Neural cell (in vitro differentiated cells): Measurements from ENCODE around the gene LYPD6B. TPM values are rescaled to one million over a fixed set of nuclear protein-coding genes. Genes with fewer than 3 reads are reported as not detected.

Experiments
- H2AFZ ChIP-seq: fragments of 200-600, 300-800 bp; sonication (generic), shearing (Covaris generic); 2 replicates; pipeline ENCODE4 v1.6.0; 2014; ENCODE audit warnings: low read depth, mild to moderate bottlenecking, antibody characterized with exemption, low read length, moderate library complexity
- H3F3A ChIP-seq: fragments of 200-600 bp; shearing (Covaris generic); 2 replicates; pipeline ENCODE4 v1.6.1; 2016; ENCODE audit warnings: mild to moderate bottlenecking, moderate library complexity, mixed read lengths, antibody characterized with exemption, low read length; ENCODE audit not compliant: insufficient read depth, poor library complexity, severe bottlenecking
- H3K27ac ChIP-seq: fragments of 200-600, 300-800 bp; sonication (generic), shearing (Covaris generic); 2 replicates; pipeline ENCODE4 v1.5.1; 2014; ENCODE audit warnings: mild to moderate bottlenecking, low read length, moderate library complexity
- H3K27me3 ChIP-seq: fragments of 300-800, 200-600 bp; sonication (generic), shearing (Covaris generic); 2 replicates; pipeline ENCODE4 v1.6.0; 2014; ENCODE audit warnings: mild to moderate bottlenecking, low read depth, low read length, moderate library complexity; ENCODE audit not compliant: insufficient read depth
- H3K36me3 ChIP-seq: fragments of 300-800, 200-600 bp; sonication (generic), shearing (Covaris generic); 2 replicates; pipeline ENCODE4 v1.5.1; 2014; ENCODE audit warnings: mild to moderate bottlenecking, antibody characterized with exemption, low read length, moderate library complexity; ENCODE audit not compliant: insufficient read depth
- H3K4me2 ChIP-seq: fragments of 300-800, 200-600 bp; sonication (generic), shearing (Covaris generic); 2 replicates; pipeline ENCODE4 v1.6.0; 2014; ENCODE audit warnings: mild to moderate bottlenecking, low read length
- H3K4me3 ChIP-seq: fragments of 300-800, 200-600 bp; sonication (generic), shearing (Covaris generic); 2 replicates; pipeline ENCODE4 v1.5.1; 2014; ENCODE audit warnings: mild to moderate bottlenecking, low read length, moderate library complexity
- H3K79me2 ChIP-seq: fragments of 200-600 bp; shearing (Covaris generic); replicated peaks from 2 replicates; pipeline ENCODE4 v1.6.0; 2014; ENCODE audit warnings: mild to moderate bottlenecking, low read length, moderate library complexity; ENCODE audit not compliant: insufficient read depth
- H3K9ac ChIP-seq: fragments of 300-800, 200-600 bp; sonication (generic), shearing (Covaris generic); 2 replicates; pipeline ENCODE4 v1.6.1; 2016; ENCODE audit warnings: mild to moderate bottlenecking, low read length, mixed read lengths
- H3K9me2 ChIP-seq: fragments of 200-600 bp; shearing (Covaris generic); 2 replicates; pipeline ENCODE4 v1.6.1; 2016; ENCODE audit warnings: mild to moderate bottlenecking, low read length, mixed read lengths; ENCODE audit not compliant: insufficient read depth
- H3K9me3 ChIP-seq: fragments of 200-600, 300-800 bp; sonication (generic), shearing (Covaris generic); 2 replicates; pipeline ENCODE4 v1.6.1; 2016; ENCODE audit warnings: mild to moderate bottlenecking, mixed run types, low read length, moderate library complexity, mixed read lengths
- H4K20me1 ChIP-seq: fragments of 200-600 bp; shearing (Covaris generic); 2 replicates; pipeline ENCODE4 v1.6.1; 2016; ENCODE audit warnings: mild to moderate bottlenecking, mixed run types; ENCODE audit not compliant: insufficient read depth
- EP300 ChIP-seq: fragments of 450-650 bp; conservative IDR thresholded peaks from 2 replicates; pipeline ENCODE4 v1.6.1; 2014; ENCODE audit warnings: antibody characterized with exemption, mild to moderate bottlenecking, moderate library complexity; ENCODE audit not compliant: poor library complexity, severe bottlenecking
- EZH2 ChIP-seq: fragments of 200-600, 300-800 bp; shearing (Covaris generic), sonication (generic); IDR thresholded peaks from 2 replicates; pipeline ENCODE4 v1.6.1; 2014; ENCODE audit warnings: antibody characterized with exemption, low read length, borderline replicate concordance, mild to moderate bottlenecking; ENCODE audit not compliant: insufficient read depth, poor library complexity, severe bottlenecking
- MXI1 ChIP-seq: fragments of 450-650 bp; conservative IDR thresholded peaks from 2 replicates; pipeline ENCODE4 v1.6.1; 2014; ENCODE audit warnings: antibody characterized with exemption, mild to moderate bottlenecking; ENCODE audit not compliant: poor library complexity, severe bottlenecking
- RAD21 ChIP-seq: fragments of 450-650 bp; conservative IDR thresholded peaks from 2 replicates; pipeline ENCODE4 v1.6.1; 2014; ENCODE audit warnings: antibody characterized with exemption, mild to moderate bottlenecking, moderate library complexity
- SMC3 ChIP-seq: fragments of 450-650 bp; conservative IDR thresholded peaks from 2 replicates; pipeline ENCODE4 v1.6.1; 2014; ENCODE audit warnings: antibody characterized with exemption, mild to moderate bottlenecking, moderate library complexity; ENCODE audit not compliant: poor library complexity
- TAF1 ChIP-seq: IDR thresholded peaks from 2 replicates; pipeline ENCODE4 v1.6.1; 2012; ENCODE audit warnings: low read depth
- polyA plus RNA-seq: library from polyadenylated mRNA; depleted of rRNA; stranded (reverse); fragments of >200 nt; gene quantifications from 2 replicates; pipeline ENCODE4 v1.2.3, GENCODE V29; 2014
- TF ChIP-seq, protein P1 (sequence below): fragments of 450-650 bp; IDR thresholded peaks from 2 replicates; pipeline ENCODE4 v1.5.1; 2014; ENCODE audit warnings: antibody characterized with exemption, mild to moderate bottlenecking, moderate library complexity; ENCODE audit not compliant: poor library complexity, severe bottlenecking
- TF ChIP-seq, protein P2 (sequence below): IDR thresholded peaks from 2 replicates; pipeline ENCODE4 v1.6.1; 2012; ENCODE audit warnings: borderline replicate concordance

Gene LYPD6B
- polyA plus RNA-seq, 1 donor from 2014 or later: 0.68 TPM

DNA sequence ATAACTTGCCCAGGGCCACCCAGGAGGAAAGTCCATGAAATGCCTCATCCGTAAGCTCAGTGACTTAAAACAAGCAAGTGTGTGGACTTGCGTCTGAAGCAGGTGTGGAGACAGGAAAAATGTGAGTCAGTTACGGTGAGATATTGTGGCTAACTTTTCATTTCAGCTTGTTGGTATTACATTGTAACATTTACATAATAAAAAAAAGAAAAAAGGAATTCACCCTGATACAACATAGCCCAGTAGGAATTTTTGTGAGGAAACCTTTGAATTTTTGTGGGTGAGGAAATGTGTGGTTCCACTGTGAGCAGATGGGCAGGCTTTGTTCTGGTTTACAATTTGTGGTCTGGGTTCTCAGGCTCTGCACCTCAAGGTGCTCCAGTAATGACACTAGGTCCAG is 33.7 kb upstream of the LYPD6B start:
- Histone ChIP-seq H3K4me3 (no peak overlapping the region), H3K36me3 (peaks cover 28% of the 10 kb centered on the region), H3K4me2 (no peak overlapping the region), H3K79me2 (no peaks in the 10 kb centered on the region), H3K27me3 (no peaks in the 10 kb centered on the region), H3K9ac (no peak overlapping the region), H4K20me1 (no peaks in the 10 kb centered on the region), H3K27ac (no peak overlapping the region), H3F3A (no peaks in the 10 kb centered on the region), H3K9me2 (no peaks in the 10 kb centered on the region), H2AFZ (no peak overlapping the region), H3K9me3 (no peaks in the 10 kb centered on the region)
- no peak for TF ChIP-seq MXI1
- TF ChIP-seq SMC3: no peak
- TF ChIP-seq, protein P1, sequence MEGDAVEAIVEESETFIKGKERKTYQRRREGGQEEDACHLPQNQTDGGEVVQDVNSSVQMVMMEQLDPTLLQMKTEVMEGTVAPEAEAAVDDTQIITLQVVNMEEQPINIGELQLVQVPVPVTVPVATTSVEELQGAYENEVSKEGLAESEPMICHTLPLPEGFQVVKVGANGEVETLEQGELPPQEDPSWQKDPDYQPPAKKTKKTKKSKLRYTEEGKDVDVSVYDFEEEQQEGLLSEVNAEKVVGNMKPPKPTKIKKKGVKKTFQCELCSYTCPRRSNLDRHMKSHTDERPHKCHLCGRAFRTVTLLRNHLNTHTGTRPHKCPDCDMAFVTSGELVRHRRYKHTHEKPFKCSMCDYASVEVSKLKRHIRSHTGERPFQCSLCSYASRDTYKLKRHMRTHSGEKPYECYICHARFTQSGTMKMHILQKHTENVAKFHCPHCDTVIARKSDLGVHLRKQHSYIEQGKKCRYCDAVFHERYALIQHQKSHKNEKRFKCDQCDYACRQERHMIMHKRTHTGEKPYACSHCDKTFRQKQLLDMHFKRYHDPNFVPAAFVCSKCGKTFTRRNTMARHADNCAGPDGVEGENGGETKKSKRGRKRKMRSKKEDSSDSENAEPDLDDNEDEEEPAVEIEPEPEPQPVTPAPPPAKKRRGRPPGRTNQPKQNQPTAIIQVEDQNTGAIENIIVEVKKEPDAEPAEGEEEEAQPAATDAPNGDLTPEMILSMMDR: no peak
- TF ChIP-seq EZH2: no peak
- no peak for TF ChIP-seq TAF1
- TF ChIP-seq EP300: no peak
- TF ChIP-seq, protein P2, sequence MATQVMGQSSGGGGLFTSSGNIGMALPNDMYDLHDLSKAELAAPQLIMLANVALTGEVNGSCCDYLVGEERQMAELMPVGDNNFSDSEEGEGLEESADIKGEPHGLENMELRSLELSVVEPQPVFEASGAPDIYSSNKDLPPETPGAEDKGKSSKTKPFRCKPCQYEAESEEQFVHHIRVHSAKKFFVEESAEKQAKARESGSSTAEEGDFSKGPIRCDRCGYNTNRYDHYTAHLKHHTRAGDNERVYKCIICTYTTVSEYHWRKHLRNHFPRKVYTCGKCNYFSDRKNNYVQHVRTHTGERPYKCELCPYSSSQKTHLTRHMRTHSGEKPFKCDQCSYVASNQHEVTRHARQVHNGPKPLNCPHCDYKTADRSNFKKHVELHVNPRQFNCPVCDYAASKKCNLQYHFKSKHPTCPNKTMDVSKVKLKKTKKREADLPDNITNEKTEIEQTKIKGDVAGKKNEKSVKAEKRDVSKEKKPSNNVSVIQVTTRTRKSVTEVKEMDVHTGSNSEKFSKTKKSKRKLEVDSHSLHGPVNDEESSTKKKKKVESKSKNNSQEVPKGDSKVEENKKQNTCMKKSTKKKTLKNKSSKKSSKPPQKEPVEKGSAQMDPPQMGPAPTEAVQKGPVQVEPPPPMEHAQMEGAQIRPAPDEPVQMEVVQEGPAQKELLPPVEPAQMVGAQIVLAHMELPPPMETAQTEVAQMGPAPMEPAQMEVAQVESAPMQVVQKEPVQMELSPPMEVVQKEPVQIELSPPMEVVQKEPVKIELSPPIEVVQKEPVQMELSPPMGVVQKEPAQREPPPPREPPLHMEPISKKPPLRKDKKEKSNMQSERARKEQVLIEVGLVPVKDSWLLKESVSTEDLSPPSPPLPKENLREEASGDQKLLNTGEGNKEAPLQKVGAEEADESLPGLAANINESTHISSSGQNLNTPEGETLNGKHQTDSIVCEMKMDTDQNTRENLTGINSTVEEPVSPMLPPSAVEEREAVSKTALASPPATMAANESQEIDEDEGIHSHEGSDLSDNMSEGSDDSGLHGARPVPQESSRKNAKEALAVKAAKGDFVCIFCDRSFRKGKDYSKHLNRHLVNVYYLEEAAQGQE: no peak
- no peak for TF ChIP-seq RAD21

DNA sequence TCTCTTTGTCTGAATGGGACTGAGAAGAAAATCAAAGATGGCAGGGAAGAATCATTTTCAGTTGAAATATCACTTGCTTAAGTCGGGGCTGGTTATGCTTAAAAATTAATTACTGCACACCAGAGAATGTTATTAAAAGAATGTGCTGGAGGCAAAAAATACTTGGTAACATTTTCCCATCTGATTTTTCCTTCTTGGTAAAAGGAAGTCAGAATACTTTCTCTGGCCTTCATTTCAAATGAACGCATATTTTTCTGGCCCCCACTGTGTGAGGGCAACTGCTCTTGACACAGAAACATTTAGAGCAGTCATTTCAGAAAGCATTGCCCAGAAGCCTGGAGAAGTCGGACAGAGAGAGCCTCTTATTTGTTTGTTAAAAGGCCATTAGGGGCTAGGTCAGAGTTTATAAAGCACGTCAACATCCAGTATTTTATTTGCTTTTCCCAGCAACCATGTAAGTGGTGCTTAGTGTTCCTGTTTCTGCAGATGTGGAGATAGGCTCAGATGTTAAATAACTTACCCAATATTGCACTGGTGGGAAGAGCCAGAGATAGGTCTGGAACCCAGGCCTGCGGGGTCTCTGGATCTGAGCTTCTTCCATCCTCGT is 32.9 kb upstream of the LYPD6B start:
- TF ChIP-seq RAD21 (no peak), EZH2 (no peak), TAF1 (no peak), MXI1 (no peak)
- Histone ChIP-seq H3K9me2 (no peaks in the 10 kb centered on the region), H3K36me3 (peaks cover 33% of the 10 kb centered on the region), H3K4me2 (no peak overlapping the region), H3K27ac (no peak overlapping the region), H3F3A (no peaks in the 10 kb centered on the region), H3K4me3 (no peak overlapping the region), H3K27me3 (no peaks in the 10 kb centered on the region), H3K9ac (no peak overlapping the region), H3K9me3 (no peaks in the 10 kb centered on the region), H3K79me2 (no peaks in the 10 kb centered on the region), H4K20me1 (no peaks in the 10 kb centered on the region), H2AFZ (no peak overlapping the region)
